NT2/D1 (cell line): Measurements from ENCODE around the gene FETUB.

Source experiments
- SUZ12 ChIP-seq: IDR thresholded peaks from 2 replicates; pipeline ENCODE4 v1.6.1; 2011; ENCODE audit not compliant: insufficient read length, insufficient read depth; ENCODE audit errors: extremely low read depth
- YY1 ChIP-seq: IDR thresholded peaks from 2 replicates; pipeline ENCODE4 v1.6.1; 2011; ENCODE audit not compliant: insufficient read length, insufficient read depth

- TF ChIP-seq YY1 (no peak), SUZ12 (no peak)
Observed at GRCh38 chr3:186612721-186613636, 27.2 kb upstream of the FETUB start, which contains the start of gene AHSG.
